Measurements from ENCODE around the gene FAM167B.
A peak's percentile ranks its signal among the peaks of the same experiment; 100 is the strongest.

Gene FAM167B
- total RNA-seq = 0 to 0.30 reads per million in 2 experiments

- no peak for DNase-seq (ENCODE audit: low read depth)
Observed at GRCh38 chr1:32246888-32247273, at the start of gene FAM167B. Gene FAM167B (plus strand): TSS chr1:32247222. CDS start chr1:32247422, 200 bp downstream.

GRCh38 chr1:32197837-32198236 is 49.2 kb upstream of the FAM167B start:
- no peak for DNase-seq (ENCODE audit: low read depth)

DNA sequence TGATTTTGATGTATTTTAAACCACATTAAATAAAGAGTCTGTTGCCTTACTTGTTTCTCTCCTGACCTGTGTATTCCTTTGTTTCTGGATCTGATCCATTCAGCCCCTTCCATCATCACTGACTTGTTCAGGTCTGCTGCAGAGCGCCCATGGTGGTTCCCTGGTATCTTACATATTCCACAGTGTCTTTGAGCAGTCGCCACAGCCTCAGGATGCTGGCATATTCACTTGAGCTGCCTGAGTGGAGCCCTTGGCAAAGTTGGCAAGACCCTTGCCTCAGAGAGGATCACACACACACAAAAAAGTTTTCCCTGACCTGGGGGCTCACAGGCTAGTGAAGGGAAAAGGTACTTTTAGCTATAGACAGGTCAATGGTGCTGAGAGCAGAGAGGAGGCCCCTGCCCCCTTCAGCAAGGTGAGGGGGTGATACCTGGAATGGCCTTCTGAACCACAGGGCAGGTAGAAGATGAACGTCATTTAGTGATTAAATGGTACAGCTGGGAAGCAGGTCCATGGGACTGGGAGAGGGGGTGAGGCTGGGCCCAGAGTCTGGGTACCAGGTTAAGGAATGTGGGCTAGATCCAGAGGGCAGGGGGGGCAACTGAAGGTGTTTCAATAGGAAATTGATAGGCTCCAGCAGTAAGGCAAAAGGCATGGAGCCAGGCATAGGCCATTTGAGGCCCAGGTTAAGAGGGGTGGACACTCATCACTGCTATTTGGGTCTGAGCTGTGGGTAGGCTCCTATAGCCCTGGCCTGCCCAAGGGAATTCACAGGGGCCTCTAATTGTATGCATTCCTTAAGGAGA is 48.6 kb upstream of the FAM167B start:
- DNase-seq (ENCODE audit: low read depth) = no peak

- DNase-seq (ENCODE audit: low read depth) = no peak
Observed at GRCh38 chr1:32199043-32199716, 47.8 kb upstream of the FAM167B start.

GRCh38 chr1:32199717-32200072 is 47.3 kb upstream of the FAM167B start:
- DNase-seq (ENCODE audit: low read depth) = no peak

DNA sequence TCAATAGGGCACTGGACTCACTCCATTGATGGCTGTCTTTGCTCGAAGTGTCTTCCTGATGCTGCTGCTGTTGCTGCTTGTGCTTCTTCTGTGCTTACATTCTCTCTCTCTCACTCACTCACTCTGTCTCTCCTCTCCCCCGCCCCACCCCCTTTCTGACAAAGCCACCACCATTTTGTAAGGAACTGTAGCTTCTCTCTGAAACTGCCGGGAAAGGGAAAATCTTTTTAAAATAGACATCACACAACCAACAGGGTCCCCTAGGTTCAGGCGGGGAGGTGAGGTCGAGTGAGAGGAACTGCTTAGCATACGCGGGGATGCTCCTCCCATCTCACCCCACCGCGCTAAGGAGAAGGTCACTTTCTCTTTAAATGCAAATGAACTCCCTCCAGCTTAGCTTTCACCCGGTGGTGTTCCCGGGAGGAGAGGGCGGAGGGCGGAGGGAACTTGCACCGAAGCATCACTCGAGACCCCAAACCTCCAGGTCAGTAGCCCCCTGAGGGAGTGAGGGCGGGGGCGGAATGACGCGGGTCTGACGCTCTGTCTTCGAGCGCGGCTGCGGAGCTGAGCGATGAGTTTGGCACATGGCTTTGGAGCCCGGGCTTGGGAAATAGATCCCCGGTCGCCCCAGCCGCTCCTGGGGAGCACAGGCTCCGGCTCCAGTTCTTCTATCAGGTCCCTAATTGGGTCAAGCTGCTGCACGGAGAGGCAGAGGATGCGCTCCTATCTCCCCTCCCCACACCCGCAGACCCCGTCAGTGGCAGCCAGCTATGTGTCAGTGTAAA is 46.6 kb upstream of the FAM167B start, which contains the start of gene CCDC28B:
CCDC28B (plus strand) TSS at position 370 of the 785 bp plus-strand sequence. CDS start 1,341 bp downstream, outside the sequence.
- peak; percentile 38 for DNase-seq (ENCODE audit: low read depth)

GRCh38 chr1:32201011-32201855 is 45.8 kb upstream of the FAM167B start:
- DNase-seq (ENCODE audit: low read depth) = peak; percentile 72

- no peak for DNase-seq (ENCODE audit: low read depth)
Observed at GRCh38 chr1:32204943-32205361, 42.1 kb upstream of the FAM167B start.

DNA sequence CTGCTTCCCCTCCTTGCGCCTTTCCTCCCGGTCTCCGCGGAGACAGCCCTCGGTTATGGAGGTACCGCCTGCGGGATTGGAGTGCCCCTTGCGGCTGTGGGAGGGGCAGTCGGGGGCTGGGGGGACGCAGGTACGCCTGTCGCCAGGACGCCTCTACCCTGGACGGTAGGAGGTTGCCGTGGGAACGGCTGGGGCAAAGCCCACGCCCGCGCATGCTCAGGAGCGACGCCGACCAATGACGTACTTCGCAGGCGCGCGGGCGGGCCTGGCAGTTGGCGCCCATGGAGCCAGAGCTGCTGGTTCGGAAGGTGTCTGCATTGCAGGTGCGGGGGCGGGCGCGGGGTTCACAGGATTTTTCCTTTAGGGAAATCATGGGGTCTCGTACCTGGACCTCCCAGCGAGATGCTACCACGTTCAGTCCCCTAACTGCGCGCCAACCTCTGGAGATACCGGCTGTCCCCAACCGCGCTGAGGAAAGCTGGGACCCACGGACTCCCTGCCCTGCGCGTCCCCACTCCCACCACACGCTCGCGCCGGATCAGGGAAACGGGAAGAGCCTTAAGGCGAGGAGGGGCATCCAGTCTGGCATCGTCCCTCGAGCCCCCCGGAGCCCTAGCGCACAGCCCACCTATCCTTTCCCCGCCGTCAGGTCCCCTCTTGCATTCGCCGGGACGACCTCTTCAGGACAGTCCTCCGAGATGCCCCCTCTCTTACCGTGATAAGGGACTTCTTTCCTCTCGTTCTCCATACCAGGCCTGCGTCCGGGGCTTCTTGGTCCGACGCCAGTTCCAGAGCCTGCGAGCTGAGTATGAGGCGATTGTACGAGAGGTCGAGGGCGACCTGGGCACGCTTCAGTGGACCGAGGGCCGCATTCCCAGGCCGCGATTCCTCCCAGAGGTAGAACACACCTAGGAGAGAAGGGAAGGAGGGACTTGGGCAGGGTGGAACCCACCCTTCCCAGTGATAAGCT is 41.3 kb upstream of the FAM167B start, which contains the start of gene IQCC:
IQCC (plus strand) TSS at position 271 of the 970 bp plus-strand sequence; CDS start at position 282, 11 bp downstream.
- peak; percentile 81 for DNase-seq (ENCODE audit: low read depth)

DNA sequence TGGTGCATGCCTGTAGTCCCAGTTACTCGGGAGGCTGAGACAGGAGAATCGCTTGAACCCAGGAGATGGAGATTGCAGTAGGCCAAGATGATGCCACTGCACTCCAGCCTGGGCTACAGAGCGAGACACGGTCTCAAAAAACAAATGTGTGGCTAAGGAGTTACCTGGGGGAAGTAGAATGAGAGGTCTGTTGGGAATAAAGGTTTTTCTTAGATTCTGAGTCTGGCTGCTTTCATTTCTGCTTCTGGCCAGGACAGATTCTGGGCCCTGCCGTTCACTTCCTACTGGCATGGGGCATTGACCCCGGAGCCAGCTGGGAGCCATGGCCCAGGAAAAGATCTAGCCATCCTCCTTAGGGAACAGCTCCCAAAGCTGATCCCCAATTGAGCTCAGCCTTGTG is 38.6 kb upstream of the FAM167B start:
- DNase-seq (ENCODE audit: low read depth) = no peak

- DNase-seq (ENCODE audit: low read depth) = no peak
Observed at GRCh38 chr1:32208891-32209328, 38.1 kb upstream of the FAM167B start, which contains the start of gene DCDC2B. Gene DCDC2B (plus strand): TSS chr1:32209089. CDS start chr1:32209094, 5 bp downstream.

- peak; percentile 48 for DNase-seq (ENCODE audit: low read depth)
Observed at GRCh38 chr1:32215629-32216480, 31.2 kb upstream of the FAM167B start.

DNA sequence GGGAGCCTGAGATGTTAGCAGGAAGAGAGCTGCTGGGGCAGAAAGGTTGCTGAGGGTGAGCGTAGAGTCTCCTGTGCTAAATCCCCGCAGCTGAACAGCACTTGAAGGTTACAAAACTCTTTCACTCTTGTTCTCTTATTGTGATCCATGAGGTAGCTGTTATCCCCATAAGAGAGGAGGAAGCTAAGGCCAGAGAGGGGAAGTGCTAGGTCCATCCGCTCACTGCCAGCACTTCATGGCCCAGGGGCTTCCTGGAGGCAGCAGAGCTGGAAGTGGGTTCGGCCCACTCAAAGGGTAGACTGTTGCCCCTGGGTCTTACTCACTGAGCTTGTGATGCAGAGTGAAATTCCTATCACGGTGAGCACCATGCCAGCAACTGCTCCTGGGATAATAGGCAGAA is 30.5 kb upstream of the FAM167B start:
- DNase-seq (ENCODE audit: low read depth) = no peak

DNA sequence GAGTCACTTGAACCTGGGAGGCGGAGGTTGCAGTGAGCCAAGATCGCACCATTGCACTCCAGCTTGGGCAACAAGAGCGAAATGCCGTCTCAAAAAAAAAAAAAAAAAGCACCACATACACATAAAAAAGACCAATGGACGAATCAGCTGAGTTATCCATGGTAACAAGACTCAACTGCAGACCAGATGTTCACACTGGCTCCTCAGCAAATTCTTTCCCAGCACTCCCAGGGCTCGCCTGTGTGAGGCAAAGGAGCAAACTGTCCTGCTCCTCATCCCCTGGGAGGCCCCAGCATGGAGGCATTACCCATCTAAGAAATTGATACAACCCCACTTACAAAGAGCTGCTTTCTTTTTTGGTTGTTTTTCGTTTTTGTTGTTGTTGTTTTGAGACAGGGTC is 28.0 kb upstream of the FAM167B start:
- DNase-seq (ENCODE audit: low read depth) = no peak

GRCh38 chr1:32220746-32221580 is 26.1 kb upstream of the FAM167B start:
- no peak for DNase-seq (ENCODE audit: low read depth)

DNA sequence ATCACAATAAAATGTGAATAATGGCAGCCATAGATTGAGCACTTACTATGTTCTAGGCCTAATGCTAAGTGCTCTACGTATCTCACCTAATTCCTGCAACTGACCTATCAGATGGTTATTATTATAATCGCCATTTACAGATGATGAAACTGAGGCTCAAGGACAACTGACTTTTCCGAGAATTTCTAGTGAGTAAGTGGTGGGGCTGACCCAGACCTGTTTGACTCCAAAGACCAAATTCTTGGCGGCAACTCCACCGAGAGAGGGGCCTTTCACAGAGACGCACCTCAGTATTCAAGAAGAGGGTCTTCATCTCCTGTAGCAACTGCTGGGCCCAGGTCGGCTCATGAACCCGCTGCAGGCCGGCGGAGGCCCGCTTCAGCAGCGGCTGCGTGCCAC is 25.4 kb upstream of the FAM167B start:
- DNase-seq (ENCODE audit: low read depth) = no peak

GRCh38 chr1:32221980-32222755 is 24.9 kb upstream of the FAM167B start, which contains the start of the genes EIF3I and TMEM234:
Gene EIF3I (plus strand): TSS chr1:32222407. CDS start chr1:32222442, 35 bp downstream.
Gene TMEM234 (minus strand): TSS chr1:32222353. CDS start chr1:32222322, 31 bp downstream.
- peak; percentile 87 for DNase-seq (ENCODE audit: low read depth)
